ENCODE results near the gene CCL21. TPM values are rescaled to one million over a fixed set of nuclear protein-coding genes. Genes with fewer than 3 reads are reported as not detected.
"Not testable (repeated sequence)": the region's sequence is repeated elsewhere in the genome, so short reads cannot be mapped to it uniquely, and the experiment has no call there.

CCL21 gene, protein sequence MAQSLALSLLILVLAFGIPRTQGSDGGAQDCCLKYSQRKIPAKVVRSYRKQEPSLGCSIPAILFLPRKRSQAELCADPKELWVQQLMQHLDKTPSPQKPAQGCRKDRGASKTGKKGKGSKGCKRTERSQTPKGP
- 10 to 100 TPM in 3 of 4 donors, 1 to 10 TPM in 1; 8.0 to 28.2 (median 16.8) TPM for polyA plus RNA-seq (ENCODE audit: insufficient read length in 4 of 4)

DNA sequence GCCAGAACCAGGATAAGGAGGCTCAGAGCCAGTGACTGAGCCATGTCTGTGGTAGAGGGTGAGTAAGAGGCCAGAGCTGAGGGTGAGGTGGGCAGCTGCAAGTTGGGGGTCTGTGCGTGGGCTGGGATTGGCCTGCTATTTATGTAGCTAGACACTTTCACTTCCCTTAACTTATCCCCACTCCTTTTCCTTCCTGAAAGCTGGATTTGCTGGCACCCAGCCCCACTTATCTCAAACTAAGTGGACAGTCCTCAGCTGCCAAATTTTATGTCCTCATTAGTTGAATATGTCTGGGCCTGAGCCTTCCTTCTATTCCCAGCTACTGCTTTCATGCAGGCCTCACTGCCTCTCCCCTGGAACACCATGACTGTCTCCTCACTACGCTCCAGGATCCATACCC, at the start of gene CCL21:
TSS of gene CCL21 (minus strand) at position 114 of the 400 bp plus-strand sequence. CDS start at position 44, 70 bp downstream.
- DNase-seq (ENCODE audit: low read depth in 4 of 4, low spot score in 3 of 4) = no peak

DNA sequence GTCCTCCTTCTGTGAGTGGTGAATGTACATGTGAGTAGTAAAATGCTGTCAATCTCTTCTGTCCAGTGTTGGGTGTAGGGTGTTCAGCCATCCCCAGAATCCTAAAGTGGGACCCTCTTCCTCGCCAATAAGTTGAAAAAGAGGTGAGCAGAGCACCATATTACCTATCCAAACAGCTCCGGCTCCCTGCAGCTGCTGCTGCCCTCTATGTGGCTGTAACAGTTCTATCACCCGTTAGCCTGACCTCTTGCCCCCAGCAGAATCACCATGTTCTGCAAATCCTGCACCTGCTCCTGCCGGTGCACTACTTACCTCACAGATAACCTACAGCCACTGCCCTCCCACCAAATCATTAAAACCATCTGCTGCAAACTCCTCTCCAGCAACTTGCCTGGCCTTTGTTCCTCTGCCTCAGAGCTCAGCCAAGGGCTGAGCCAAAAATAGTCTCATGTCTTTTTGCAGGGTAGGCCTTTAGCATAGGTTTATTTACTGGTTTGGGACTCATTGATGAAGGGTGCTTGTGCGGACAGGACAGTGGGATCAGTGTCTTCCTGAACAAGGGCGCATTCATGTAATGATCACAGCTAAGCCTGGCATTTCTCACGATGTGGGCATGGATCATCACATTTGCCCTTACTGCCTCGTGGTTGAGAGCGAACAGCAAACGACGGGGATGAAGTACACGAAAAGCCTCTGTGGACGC, 49.6 kb upstream of the CCL21 start:
- no peak for DNase-seq (ENCODE audit: low read depth in 4 of 4, low spot score in 3 of 4)

DNA sequence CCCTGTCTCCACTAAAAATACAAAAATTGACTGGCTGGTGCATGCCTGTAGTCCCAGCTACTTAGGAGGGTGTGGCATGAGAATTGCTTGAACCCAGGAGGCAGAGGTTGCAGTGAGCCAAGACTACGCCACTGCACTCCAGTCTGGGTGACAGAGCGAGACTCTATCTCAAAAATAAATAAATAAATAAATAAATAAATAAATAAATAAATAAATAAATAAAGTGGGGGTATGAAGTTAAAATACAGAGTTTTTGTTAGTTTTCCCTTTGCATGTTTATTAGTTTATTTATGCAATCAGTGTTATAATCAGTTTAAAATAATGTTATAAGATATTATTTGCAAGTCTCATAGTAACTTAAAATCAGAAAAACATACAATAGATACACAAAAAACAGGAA, 40.4 kb upstream of the CCL21 start:
- not testable (repeated sequence) for DNase-seq (ENCODE audit: low read depth in 4 of 4, low spot score in 3 of 4)

DNA sequence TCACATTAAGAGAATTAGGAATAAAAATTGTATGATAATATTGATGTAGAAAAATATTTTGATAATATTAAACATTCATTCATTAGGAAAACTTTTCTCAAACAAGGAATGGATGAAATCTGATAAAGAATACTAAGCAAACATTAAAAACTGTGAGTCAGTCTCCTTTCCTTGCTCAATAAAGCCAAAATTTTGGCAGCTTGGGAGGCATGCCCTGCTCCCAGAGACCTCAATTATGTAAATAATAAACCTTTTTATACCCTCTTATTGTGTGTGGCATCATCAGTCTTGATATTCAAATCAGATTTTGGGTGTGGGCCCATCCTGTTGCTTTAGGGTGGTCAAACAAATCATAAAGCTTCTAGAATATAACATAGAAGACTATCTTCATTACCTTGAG, 36.6 kb upstream of the CCL21 start:
- no peak for DNase-seq (ENCODE audit: low read depth in 4 of 4, low spot score in 3 of 4)

DNA sequence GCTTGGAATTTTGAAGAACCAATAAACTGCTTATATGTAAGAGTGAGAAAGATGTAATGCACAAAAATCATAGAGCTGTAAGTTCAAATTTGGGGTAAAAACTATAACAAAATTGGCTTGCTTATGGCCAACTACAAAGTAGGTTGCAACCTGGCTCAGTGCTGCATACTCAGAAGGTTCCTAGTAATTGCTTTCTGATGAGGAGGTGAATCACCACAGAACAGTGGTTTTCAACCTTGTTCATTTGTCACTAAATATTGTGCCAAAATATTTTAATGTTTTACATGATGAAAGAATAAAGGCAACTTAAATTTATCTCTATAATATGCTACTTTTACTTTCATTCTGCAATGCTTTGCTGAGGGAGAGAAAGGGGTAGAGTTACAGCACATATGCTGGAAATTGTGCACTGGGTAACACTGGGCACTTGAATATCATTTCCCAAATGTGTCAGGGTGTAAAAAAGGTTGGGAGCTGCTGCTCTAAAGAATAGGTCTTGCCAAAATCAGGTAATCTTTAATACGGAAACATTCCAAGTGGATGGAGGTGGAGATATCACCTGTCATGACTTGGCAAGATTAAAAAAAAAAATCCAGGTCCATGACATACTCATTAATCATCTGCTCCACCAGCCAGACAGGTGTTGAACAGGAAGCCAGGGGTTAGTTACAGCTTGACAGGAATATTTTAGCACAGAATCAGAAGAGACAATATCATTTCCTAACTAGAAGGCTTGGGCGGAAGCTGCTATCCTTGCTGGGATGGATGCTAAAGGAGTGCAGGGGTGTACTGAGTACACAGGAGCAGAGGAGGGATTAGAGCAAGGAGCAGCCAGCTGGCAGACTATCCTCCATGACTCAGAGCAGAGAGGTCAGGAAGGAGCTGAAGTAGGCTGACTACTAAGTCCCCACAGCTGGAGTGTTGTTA, 34.6 kb upstream of the CCL21 start:
- no peak for DNase-seq (ENCODE audit: low read depth in 4 of 4, low spot score in 3 of 4)

DNA sequence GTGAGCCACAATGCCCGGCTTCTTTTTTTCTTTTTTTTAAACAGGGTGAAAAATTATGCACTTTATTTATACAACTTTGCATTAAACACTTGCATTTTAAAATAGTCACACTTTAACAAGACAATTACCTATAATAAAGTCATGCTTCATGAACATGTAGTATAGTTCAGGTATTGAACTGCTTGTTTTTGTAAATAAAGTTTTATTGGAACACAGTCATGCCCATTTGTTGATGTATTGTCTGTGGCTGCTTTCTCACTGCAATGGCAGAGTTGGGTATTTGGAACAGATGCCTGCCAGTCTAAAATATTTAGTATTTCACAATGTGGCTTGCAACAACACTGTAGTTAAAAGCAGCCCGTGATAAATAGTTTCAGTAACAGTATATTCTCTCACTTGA, 32.8 kb upstream of the CCL21 start:
- DNase-seq (ENCODE audit: low read depth in 4 of 4, low spot score in 3 of 4) = no peak

DNA sequence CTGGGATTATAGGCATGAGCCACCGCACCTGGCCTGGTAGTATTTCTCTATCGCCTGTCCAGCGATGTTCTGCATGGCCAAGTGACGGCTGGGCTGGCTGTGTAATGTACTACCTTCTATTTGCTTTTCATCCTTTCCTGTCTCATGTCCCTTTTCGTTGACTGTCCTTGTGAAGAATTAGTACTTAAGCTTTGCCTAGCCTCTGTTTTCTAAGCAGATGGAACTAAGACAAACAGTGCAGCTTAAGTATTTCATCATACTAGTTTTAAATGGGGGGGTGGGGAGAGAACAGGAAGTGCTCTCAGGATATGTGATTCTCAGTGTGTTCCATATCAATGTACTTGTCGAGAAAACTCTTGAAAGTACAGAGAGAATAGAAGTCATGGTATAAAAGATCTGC, 31.7 kb upstream of the CCL21 start:
- DNase-seq (ENCODE audit: low read depth in 4 of 4, low spot score in 3 of 4) = no peak

DNA sequence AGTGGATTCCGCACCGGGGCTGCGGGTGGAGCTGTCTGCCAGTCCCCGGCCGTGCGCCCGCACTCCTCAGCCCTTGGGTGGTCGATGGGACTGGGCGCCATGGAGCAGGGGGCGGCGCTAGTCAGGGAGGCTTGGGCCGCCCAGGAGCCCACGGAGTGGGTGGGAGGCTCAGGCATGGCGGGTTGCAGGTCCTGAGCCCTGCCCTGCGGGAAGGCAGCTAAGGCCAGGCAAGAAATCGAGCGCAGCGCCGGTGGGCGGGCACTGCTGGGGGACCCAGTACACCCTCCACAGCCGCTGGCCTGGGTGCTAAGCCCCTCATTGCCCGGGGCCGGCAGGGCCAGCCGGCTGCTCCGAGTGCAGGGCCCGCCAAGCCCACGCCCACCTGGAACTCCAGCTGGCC, 30.2 kb upstream of the CCL21 start:
- DNase-seq (ENCODE audit: low read depth in 4 of 4, low spot score in 3 of 4) = not testable (repeated sequence)

DNA sequence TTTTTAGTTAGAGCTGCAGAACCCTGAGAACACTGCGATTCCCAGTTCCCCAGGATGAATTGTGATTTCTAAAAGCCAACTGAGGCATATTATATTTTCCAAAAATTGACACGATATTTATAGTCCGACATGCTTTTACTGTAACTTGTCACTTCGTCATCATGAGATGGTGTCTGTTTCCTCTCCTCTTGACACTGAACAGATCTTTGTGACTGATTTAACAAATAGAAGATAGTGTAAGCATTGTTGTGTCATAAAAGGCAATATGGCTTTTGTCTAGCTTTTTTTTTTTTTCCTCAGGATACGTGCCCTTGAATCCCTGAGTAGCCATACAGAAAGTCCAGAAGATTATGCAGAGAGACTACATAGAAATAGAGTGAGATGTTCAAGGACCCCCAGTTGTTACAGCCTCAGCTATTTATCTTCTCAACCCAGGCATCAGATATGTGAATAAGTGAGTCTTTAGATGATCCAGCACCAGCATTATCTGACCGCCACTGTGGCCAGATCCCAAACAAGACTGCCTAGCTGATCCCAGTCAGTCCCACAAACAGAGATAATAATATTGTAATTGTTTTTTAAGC, 27.8 kb upstream of the CCL21 start:
- no peak for DNase-seq (ENCODE audit: low read depth in 4 of 4, low spot score in 3 of 4)

DNA sequence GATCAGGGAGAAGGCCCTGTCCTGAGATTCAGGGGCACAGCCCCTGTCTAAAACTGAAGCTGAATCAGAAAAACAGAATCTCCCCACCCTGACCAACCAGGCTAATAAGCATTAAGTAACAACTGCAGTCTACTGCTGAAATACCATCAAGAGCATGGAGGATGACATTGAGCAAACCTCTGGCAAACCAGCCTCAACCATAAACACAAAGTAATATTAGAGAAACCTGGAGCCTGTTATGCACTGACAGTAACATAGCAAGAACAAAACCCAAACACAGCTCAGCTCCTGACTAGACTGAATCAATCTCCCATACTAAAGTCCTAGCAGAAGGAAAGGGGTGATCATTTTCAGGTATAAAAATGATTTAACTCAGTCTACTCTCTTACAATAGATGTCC, 24.8 kb upstream of the CCL21 start:
- DNase-seq (ENCODE audit: low read depth in 4 of 4, low spot score in 3 of 4) = no peak

DNA sequence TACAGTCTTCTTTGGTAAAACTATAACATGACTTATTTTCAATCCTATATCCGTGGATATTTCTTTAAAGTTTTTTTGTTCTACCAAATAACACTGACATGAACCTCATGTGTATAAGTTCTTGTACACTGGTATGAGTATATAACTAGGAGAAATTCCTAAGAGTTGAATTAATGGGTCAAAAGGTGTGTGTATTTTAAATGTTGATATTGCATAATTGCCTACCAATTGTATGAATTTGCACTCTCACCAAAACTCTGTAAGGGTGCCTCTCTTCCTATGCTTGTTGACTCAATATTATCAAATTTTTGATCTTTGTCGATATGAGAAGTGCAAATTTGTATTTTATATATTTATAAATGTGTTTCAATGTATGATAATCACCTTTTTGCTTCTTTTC, 22.9 kb upstream of the CCL21 start:
- DNase-seq (ENCODE audit: low read depth in 4 of 4, low spot score in 3 of 4) = no peak

DNA sequence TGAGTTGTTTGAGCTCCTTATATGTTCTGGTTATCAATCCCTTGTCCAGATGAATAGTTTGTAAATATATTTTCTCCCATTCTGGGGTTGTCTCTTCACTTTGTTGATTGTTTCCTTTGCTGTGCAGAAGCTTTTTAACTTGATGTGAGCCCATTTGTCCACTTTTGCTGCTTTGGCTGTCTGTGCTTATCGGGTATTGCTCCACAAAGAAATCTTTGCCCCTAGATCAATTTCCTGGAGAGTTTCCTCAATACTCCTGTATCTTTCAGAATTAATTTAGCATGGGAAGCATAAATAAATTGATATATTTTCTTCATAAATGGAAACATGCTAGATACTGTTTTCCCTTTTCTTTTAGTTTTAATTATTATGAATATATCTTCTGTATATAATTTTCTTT, 22.5 kb upstream of the CCL21 start:
- DNase-seq (ENCODE audit: low read depth in 4 of 4, low spot score in 3 of 4) = no peak

DNA sequence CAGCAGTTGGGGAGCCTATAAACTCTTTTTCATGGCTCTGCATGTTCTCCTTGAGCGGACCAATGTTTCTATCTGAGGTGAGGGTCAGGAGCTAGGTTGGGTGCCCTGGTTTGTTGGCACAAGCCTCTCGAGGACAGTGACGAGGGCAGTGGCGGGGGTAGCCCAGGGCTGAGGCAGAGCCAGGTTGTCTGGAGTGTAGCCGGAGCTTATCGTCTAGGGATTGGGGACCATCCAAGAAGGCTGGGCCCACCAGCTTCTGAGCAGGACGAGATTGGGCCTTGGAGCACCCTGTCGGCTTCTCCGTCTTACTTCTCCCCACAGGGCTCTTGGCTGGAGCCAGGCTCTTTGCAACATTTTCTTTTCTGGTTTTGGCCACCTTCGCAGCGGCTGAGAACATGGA, 13.2 kb upstream of the CCL21 start:
- DNase-seq (ENCODE audit: low read depth in 4 of 4, low spot score in 3 of 4) = no peak

DNA sequence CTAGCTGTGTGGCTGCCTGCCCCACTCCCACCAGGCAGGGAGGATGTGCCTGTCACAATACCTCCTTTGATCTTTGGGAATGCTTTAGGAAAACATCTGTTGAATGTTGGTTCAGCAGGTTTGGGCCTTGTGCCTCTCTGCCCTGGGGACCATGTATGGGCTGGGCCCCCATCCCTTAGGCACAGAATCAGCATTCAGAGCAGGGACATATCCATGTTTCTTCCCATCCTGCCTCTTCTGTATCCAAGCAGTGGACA, 9.8 kb upstream of the CCL21 start:
- DNase-seq (ENCODE audit: low read depth in 4 of 4, low spot score in 3 of 4) = not testable (repeated sequence)

DNA sequence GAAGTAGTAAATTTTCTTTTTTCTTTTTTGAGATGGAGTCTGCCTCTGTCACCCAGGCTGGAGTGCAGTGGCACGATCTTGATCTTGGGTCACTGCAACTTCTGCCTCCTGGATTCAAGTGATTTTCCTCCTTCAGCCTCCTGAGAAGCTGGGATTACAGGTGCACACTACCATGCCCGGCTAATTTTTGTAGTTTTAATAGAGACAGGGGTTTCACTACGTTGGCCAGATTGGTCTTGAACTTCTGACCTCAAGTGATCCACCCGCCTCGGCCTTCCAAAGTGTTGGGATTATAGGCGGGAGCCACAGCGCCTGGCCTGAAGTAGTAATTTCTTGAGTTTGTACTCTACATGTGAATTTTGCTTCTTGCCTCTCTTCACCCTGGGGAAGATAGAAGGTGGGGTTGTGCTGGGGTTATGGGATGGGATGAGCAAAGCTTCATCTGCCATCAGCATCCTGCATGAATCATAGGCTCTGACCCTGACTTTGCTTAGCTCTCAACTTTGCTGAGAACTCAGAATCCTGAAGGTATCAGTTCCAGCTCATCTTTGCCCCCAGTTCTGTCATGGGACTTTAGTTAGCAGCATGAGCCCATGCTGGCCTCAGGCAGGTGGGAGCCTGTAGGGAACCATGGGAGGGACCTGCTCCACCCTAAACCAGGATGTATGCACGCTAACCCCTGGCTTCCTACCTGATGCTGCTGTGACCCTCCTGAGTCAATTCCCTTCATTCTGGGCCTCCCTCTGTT, 9.3 kb upstream of the CCL21 start:
- no peak for DNase-seq (ENCODE audit: low read depth in 4 of 4, low spot score in 3 of 4)

DNA sequence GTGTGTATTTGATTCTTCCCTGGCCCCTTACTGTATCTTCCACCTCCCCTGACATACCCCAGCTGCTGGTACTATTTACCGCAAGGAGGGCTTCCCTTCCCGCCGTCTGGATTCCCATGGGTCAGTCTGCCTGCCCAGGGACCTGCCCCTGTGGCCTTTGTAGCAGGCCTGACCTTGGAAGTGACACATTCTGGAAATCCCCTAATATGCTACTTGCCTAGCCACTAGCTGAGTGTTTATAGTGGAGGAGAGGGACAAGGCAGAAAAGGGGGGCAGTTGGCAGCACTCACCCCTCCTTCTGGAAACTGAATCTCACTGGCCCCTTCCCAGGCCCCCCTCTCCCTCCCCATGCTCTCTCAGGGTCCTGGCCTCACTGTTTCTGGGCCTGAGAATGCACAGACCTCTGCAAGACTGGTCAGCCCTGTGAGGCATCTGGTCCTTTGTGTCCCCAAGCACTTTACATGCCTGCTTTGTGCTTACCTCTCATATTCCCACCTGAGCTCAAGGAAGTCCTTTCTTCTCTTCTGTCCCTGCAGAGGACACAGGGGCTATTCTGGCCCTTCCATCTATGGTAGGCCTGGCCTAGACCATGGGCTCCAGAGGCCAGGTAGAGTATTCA, 8.2 kb upstream of the CCL21 start:
- DNase-seq (ENCODE audit: low read depth in 4 of 4, low spot score in 3 of 4) = no peak

DNA sequence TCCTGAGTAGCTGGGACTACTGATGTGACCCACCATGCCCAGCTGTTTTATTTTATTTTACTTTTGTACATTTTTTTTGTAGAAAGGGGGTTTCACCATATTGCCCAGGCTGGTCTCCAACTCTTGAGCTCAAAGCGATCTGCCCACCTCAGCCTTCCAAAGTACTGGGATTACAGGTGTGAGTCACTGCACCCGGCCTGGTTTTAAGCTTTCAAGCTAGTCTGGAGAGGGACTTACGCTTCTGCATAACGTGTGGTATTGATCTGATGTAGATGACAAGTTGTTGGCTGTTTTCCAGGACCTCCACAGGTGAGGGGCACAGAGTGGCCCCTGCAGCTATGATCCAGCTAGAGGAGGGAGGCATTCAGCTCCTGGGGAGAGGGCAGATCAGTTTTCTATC, 6.8 kb upstream of the CCL21 start:
- DNase-seq (ENCODE audit: low read depth in 4 of 4, low spot score in 3 of 4) = no peak

DNA sequence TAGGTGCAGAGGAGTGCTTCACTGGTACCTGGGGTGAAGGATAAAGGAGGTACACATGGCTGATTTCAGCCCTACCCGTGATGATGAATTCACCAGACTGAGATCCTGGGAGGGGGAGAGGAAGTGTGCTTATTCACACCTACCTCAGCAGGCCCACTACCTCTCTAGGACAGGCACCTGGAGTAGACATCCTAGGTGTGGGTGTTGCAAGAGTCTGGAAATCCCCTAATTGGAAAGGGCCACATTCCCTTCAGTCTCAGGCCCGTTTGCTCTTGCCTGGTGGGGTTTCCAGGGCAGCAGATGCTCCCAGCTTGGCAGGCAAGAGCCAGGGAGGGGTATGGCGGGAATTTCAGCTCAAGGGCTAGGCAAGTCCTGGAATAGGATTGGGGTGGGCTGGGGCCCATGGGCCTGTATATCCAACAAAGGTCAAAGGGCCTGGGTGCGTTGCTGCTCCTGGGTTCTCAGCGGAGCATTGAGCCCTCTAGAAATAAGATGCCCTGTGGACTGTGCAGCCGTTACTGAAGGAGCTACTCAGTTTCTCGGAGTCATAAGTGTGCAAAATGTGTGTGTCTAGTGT, 5.8 kb upstream of the CCL21 start:
- DNase-seq (ENCODE audit: low read depth in 4 of 4, low spot score in 3 of 4) = no peak

DNA sequence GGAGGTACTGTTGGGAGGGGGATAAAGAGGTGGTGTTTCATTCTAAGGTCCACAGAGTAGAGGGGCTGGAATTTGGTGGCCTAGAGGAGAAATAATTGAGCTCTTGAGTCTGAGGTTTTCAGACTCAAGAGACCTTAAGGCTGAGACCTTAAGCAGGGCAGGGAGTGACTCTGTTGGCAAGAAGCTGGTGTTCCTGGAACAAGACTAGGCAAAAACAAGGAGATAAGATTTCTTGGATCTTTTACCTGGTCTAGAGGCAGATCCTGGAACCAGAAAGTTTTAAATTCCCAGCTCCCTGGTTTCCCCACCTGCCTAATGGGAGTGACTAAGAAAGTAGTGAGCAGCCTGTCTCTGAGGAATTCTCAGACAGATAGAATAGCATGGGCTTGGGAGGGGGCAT, 4.1 kb upstream of the CCL21 start:
- DNase-seq (ENCODE audit: low read depth in 4 of 4, low spot score in 3 of 4) = no peak

DNA sequence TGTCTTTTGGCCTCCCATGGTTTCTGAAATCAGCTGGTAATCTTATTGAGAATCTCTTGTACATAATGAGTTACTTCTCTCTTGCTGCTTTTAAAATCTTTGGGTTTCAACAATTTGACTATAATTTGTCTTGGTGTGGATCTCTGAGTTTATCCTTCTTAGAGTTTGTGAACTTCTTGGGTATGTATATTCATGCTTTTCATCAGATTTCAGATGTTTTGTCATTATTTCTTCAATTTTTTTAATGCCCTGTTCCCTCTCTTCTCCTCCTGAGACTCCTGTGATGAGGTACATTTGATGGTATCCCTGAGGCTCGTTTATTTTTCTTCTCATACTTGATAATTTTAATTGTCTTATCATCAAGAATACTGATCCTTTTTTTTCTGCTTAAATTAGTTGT, 2.2 kb upstream of the CCL21 start:
- DNase-seq (ENCODE audit: low read depth in 4 of 4, low spot score in 3 of 4) = no peak
